Central memory CD4-positive, alpha-beta T cell (primary cell): ENCODE data around the gene ICAM4.

Experiments used
- DNase-seq: peaks from one replicate; pipeline ENCODE4 v3.0.0; 2022

The ICAM4 gene

DNA sequence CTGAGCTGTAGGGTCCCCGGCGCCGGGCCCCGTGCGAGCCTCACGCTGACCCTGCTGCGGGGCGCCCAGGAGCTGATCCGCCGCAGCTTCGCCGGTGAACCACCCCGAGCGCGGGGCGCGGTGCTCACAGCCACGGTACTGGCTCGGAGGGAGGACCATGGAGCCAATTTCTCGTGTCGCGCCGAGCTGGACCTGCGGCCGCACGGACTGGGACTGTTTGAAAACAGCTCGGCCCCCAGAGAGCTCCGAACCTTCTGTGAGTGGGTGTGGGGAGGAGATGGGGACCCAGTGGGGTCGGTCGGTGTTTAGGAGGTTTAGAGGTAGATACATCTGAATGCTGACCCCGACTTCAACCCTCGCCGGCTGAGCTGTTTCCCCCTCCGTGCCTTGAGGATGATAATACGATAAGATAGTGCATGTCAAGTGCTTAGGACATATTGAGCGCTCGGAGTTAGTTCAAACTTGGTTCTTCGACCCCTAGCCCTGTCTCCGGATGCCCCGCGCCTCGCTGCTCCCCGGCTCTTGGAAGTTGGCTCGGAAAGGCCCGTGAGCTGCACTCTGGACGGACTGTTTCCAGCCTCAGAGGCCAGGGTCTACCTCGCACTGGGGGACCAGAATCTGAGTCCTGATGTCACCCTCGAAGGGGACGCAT, 4.9 kb downstream of the ICAM4 start:
- DNase-seq, result no peak

DNA sequence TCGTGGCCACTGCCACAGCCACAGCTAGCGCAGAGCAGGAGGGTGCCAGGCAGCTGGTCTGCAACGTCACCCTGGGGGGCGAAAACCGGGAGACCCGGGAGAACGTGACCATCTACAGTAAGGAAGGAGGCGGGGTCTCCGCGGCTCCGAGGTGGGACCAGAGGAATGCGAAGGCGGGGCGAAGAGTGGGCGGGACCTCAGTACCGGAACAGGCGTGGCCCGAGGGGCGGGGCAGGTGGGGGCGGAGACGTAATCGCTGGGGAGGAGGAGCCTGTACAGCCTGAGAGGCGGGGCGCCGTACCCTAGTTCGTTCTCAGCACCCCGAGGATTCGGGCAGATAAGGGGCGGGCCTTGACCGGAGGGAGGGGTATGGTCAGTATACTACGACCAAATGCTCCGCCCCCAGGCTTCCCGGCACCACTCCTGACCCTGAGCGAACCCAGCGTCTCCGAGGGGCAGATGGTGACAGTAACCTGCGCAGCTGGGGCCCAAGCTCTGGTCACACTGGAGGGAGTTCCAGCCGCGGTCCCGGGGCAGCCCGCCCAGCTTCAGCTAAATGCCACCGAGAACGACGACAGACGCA, 5.5 kb downstream of the ICAM4 start:
- peak; percentile 38 for DNase-seq

DNA sequence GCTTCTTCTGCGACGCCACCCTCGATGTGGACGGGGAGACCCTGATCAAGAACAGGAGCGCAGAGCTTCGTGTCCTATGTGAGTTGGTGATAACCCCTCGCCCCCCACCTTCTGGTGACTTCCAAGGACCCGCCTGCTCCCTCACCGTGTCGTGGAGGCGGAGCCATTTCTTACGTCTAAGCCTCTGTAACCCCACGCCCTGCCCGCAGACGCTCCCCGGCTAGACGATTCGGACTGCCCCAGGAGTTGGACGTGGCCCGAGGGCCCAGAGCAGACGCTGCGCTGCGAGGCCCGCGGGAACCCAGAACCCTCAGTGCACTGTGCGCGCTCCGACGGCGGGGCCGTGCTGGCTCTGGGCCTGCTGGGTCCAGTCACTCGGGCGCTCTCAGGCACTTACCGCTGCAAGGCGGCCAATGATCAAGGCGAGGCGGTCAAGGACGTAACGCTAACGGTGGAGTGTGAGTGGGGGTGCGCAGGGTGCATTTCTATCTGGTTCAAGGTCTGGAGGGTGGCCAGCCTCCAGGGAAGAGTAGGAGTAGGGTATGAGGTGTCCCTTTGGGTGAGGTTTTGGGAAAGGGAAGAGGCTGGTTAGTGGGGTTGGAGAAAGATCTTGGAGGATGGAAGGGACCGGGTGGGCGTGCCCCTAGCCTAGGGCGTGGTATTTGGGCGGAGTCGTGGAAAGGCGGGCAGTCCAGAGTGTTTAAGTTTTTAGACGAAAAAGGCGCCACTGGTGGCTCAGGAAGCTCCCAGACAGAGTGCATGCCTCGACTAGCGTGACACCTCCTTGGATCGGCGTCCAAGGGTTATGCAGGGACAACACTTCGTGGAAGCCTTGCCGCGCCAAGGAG, 6.3 kb downstream of the ICAM4 start:
- no peak for DNase-seq

DNA sequence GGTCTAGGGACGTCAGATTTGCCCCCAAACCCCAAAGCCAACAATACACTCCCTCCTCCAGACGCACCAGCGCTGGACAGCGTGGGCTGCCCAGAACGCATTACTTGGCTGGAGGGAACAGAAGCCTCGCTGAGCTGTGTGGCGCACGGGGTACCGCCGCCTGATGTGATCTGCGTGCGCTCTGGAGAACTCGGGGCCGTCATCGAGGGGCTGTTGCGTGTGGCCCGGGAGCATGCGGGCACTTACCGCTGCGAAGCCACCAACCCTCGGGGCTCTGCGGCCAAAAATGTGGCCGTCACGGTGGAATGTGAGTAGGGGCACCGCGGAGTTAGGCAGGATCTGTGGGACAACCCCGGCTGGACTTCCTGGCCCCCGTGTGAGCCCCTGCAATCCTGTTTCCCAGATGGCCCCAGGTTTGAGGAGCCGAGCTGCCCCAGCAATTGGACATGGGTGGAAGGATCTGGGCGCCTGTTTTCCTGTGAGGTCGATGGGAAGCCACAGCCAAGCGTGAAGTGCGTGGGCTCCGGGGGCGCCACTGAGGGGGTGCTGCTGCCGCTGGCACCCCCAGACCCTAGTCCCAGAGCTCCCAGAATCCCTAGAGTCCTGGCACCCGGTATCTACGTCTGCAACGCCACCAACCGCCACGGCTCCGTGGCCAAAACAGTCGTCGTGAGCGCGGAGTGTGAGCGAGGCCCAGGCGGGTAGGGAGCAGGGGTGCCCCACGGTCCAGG, 7.0 kb downstream of the ICAM4 start:
- DNase-seq, result no peak

DNA sequence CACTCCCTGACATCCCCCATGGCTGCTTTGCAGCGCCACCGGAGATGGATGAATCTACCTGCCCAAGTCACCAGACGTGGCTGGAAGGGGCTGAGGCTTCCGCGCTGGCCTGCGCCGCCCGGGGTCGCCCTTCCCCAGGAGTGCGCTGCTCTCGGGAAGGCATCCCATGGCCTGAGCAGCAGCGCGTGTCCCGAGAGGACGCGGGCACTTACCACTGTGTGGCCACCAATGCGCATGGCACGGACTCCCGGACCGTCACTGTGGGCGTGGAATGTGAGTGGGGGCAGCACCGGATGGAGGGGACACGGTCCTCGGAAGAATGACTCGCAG, 7.6 kb downstream of the ICAM4 start:
- no peak for DNase-seq

DNA sequence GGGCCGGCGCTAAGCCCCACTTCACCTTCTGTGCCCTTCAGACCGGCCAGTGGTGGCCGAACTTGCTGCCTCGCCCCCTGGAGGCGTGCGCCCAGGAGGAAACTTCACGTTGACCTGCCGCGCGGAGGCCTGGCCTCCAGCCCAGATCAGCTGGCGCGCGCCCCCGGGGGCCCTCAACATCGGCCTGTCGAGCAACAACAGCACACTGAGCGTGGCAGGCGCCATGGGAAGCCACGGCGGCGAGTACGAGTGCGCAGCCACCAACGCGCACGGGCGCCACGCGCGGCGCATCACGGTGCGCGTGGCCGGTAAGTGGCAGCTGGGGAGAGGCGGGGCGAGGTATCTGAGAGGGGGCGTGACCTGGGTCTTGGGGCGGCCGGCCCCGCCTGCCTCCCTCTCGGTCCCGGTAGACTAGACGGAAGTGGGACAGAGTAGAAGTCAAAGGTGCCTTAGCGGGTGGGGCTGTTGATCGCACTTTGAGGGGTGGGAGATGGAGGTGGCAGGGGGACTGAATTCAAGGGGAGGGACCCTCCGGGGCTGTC, 8.6 kb downstream of the ICAM4 start:
- peak; percentile 66 for DNase-seq

DNA sequence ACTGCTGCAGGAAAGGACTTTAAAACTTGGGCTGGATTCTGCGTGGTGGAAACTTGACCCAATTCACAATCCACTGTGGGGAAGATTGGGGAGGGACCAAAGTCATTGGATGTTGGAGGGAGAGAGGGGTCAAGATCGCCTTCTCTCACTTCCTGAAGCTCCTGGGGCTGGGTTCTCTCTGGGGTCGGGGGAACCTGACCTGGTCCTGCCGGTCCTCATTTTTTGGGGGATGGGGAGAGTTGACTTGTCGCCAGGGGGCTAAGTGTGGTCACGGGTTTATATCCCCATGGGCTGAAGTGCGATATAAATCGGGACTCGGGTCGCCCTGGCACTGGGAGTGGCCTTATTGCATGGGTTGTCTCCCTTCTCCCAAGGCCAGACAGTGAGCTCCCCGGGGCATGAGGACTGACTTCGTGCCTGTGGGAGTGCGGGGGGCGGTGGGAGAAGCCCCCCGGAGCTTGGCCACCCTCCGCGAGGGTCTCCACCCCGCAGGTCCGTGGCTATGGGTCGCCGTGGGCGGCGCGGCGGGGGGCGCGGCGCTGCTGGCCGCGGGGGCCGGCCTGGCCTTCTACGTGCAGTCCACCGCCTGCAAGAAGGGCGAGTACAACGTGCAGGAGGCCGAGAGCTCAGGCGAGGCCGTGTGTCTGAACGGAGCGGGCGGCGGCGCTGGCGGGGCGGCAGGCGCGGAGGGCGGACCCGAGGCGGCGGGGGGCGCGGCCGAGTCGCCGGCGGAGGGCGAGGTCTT, 9.3 kb downstream of the ICAM4 start:
- DNase-seq, result no peak

DNA sequence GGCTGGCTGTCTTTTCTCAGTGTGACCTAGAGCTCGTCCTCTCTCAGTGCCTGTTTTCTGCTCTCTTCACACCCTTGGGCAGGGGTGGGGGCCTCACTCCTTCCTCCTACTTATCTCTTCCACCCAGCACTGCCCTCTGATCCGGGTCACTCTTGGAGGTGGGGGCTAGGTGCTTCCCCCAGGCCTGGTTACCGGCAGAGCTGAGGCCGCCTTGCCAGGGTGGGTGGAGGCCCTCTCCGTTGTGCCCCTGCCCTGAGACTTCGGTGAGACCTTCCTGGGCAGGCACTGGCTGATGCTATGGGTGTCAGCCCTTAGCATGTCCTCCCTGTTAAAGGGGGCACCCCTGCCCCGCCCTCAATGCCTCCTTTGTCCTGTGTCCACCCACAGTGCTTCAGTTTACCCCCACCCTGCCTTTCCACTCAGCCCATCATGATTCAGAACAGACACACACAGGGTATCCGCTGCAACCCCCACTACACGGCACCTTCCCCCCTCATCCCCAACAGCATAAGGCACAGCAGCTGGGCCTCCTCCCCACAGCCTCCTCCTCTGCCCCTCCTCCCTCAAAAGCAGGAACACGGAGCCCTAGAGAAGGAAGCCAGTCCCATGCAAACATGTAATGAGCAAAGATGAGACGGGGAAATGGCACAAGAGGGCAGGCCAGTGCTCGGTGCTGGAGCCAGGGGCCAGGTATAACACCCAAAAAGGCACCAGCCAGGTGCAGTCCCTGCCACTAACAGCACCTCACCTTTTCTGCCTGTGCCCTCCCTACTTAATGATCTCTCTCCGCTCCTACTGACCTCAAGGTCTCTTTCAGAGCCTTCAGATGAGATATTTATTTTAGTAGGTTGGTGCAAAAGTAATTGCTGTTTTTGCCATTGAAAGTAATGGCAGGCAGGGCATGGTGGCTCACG, 13.0 kb downstream of the ICAM4 start:
- no peak for DNase-seq

DNA sequence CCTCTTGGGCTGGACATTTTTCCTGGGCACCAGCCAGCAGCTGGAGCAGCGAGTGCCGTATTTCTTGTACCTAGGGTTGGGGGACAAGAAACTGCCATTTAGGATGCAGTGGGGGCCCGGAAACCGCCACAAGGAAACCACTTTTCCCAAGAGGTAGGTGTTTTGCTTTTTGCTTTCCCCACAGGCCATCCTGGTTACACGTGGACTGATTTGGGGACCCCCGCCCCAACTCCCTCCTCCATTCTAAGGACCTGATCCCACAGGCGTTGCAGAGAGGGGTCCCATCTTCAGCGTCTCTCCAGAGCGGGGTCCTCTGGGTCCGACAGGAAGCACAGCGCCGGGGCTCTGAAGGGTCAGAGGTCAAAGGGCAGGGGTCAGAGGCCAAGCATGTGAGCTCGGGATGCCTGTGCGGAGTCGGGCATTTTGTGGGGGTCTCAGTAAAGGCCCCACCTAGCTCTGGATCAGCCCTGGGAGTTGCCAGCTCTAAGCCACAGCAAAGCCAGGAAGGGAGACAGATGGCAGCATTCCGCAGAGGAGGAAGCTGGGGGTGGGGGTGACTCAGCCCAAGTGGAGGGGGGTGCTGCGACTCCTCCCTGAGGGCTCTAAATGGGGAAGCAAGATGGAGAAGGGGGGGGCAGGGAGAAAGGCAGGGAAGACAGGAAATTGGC, 18.5 kb downstream of the ICAM4 start:
- no peak for DNase-seq

DNA sequence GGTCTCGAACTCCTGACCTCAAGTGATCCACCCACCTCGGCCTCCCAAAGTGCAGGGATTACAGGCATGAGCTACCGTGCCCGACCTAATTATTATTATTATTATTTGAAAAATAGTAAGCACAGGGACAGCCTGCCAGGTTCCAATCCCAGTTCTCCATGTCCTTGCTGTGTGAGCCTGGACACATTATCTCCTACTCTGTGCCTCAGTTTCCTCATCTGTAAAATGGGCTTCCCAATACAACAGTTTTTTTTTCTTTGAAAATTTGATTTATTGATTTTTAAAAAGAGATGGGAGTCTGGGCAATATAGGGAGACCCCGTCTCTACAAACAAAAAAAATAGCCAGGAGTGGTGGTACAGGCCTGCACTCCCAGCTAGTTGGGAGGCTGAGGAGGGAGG, 19.6 kb downstream of the ICAM4 start:
- DNase-seq, result no peak

DNA sequence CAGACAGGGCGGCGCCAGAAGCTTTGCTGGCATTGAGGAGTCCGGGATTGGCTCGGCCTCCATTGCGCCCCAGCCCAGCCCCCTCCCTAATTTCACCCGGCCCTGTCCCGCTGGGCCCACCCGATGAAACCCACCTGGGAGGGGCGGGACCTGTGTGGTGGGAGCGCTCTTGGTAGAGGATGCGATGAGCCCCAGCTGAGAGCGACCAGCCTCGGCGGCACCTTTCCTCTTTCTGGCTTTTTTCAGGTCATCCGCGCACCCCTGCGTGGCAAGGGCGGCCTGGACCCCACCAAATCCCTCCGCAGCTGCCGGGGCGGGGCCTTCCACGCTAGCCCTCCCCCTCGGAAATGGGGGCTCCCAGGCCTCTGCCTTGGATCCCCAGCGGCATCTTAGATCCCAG, 22.7 kb downstream of the ICAM4 start, which contains the start of gene ZGLP1:
ZGLP1 (minus strand) TSS at position 393 of the 400 bp plus-strand sequence.
- DNase-seq, result no peak

DNA sequence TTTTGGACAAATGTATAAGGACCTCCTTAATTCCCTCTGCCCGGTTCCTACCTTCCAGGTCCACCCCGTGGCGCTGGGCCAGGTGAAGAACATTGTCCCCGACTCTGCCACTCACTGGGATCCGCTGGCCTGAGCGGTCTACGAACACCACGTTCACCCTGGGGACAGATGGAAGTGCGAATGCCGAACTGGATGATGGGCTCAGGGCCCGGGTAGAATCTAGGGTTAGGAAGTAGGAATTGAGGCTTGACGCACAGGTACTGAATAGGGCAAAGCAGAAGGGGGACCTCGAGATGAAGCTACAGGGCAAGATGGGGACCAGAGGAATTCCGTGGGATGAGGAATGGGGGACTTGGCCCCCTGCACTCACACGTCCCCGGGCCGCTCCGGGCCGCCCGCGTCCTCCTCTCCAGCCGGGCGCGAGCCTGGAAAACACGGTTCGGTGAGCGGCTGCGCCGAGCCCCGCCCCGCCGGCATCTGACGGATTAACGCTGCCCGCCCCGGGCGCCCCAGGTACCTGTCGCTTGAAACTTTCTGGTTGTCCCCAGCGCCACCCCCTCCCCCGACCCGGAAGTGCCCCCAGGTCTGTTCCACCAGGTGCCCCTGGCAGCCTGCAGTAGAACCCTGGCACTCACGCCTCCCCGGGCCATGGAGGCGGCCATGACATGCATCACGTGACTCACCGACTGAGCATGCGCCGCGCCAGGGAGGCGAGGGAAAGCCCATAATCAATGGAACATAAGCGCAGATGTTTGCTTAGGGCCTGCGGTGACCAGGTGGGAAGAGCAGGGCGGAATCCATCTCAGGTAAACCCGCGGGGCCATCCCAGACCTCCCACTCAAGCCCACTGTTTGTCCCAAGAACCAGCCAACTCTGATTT, 28.8 kb downstream of the ICAM4 start, which contains the start of gene FDX2:
FDX2 (minus strand) TSS at position 681 of the 880 bp plus-strand sequence; CDS start at position 662, 19 bp downstream.
- DNase-seq, result peak; percentile 83

DNA sequence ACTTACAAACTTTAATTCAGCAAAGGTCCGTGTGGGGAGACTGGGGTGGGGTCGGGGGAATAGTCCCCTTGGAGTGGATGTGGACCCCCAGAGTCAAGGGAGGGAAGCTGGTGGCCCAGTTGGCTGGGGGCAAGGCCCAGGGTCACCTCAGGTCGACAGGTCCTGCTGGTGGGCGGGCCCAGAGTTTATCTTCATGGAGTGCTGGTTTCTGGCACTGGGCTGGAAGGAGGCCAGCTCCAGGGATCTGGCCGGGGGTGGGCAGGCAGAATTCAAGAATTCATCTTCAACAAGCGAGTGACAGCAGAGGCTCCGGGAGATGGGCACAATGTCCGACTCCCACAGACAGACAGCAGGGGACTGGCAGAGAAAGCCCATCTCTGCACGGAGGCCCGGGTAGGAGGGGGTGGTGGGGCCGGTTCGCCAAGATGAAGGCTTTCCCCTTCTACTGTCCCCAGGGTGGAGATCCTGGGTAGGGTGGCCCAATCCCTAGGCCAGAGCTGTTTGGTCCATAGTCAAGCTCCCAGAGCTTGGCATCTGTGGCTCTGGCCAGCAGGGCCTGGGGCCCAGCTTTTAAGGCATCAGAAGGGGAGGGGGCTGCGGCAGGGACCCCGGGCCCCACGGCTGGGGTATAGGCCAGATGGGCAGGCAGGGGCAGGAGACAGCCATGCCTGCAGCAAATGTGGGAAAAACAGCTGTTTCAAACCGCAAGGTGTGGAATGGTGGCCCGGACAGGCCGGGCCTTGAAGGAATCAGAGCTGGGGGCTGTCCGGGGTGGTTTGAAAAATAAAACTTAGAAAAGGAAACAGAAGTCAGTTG, 29.7 kb downstream of the ICAM4 start:
- no peak for DNase-seq

DNA sequence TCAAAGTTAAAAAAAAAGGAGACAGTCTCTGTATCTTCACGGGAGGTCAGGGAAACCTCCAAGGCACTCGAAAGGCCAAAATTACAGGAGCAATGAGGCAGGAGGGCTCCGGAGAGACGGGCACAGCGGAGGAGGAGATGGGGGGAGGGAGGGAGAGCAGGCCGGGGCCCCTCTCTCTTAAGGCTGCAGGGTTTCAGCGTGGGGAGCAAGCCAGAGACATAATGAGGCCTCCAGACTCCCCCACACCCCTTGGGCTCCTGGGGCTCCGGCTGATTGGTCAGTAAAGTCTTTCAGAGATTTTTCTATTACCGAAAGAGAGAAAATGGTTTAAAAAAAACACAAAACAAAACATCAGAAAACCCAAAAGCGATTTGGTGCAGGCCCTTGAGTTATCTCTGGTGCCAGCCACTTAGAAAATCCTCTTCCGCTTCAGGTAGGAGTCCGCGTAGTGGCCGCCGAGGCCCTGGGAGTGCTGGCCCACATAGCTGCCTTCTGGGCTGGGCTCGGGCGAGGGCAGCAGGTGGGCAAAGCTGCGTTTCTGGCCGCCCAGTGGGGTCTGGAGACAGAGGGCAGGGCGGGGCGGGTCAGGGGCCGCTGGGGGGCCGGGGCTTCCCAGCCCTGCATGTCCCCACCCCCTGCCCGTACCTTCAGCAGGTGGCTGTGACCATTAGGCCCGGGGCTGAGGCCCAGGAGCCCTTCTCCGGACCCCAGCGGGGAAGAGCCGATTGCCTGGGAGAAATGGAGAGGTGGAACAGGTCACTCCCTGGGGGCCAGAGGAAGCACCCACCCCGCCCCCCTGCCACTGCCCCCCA, 30.5 kb downstream of the ICAM4 start:
- DNase-seq, result no peak

DNA sequence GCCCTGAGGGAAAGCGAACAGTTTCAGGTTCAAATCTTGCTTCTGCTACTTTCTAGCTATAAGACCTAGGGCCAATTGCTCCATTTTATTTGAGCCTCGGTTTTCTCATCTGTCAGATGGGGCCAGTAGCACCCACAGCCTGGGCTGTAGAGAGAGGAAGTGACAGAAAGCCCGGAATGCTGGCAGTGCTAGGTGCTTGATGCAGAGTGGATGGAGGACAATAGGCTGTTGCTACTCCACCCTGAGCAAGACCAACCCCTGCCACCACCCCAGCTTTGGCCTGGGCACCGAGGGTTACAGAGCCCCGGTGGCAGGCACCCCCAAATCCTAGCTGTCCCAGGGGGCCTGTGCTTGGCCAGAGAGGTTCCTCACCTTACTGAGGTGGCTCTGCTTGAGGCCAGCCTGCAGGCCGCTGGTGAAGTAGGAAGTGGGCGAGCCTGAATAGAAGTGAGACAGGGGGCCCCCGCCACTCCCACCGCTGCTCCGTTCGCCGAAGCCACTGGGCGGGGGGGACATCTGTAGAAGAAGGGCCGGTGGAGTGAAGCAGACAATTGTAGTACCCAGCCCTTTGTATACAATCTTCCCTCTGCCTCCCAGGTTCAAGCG, 31.2 kb downstream of the ICAM4 start:
- DNase-seq, result no peak

DNA sequence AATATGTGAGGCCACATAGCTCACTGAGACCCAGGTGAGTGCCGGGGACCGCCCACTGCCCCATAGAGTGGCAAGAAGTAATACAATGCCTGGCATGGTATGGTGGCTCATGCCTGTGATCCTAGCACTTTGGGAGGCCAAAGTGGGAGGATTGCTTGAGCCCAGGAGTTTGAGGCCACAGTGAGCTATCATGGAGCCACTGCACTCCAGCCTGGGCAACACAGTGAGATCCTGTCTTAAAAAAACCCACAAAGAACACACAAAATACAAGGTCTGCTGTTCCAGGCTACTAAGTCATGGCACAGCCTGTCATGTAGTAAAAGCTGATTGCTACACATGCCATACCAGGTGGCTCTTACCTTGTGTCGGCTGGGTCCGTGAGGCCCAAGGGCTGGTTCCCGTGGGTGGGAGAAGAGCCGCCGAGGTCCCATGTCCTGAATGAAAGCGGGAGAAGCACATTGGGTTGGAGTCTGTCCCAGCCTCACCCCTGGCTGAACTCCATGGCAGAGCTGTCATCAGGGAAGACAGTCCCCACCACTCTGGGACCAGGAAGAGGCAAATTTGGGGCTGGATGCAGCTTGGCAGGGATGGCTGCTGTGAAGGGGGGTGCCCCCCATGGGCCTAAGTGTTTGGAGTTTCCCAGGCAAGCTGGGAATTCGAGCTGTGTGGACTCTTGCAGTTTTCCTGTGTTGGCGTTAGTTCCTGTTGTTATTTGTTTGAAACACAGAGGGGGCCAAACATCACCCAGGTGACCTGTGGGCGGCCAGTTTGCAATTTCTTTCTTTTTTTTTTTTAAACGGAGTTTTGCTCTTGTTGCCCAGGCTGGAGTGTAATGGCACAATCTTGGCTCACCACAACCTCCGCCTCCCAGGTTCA, 32.3 kb downstream of the ICAM4 start:
- no peak for DNase-seq
